IPS-18c (cell line): ENCODE results near the gene ALAS2.
"Not testable (repeated sequence)": the region's sequence is repeated elsewhere in the genome, so short reads cannot be mapped to it uniquely, and the experiment has no call there.

ENCODE experiments used
- H3K4me3 ChIP-seq: 2 replicates; pipeline ENCODE4 v1.7.0; 2013; ENCODE audit warnings: low read depth, mild to moderate bottlenecking, low read length, moderate library complexity; ENCODE audit not compliant: insufficient read depth
- H3K9me3 ChIP-seq: one replicate; pipeline ENCODE4 v1.6.1; 2013; ENCODE audit warnings: mild to moderate bottlenecking, low read length, moderate library complexity; ENCODE audit not compliant: control insufficient read depth, insufficient read depth

ALAS2 gene

GRCh38 chrX:55030271-55031205 is at the start of gene ALAS2:
TSS of gene ALAS2 (minus strand) at chrX:55030977. CDS start at chrX:55026000, 4,977 bp downstream.
- Histone ChIP-seq H3K9me3 (peaks cover 5% of the 10 kb centered on the region), H3K4me3 (no peak within 1 kb of the TSS)

- H3K4me3 ChIP-seq: no peak within 1 kb of the TSS
- H3K9me3 ChIP-seq: peaks cover 6% of the 10 kb centered on the region
Measured at GRCh38 chrX:55074851-55075467, 44.2 kb upstream of the ALAS2 start, which contains the start of gene PAGE2B. TSS of gene PAGE2B (plus strand) at chrX:55075030. CDS start at chrX:55076042, 1,012 bp downstream.

- Histone ChIP-seq H3K4me3 (no peak overlapping the region), H3K9me3 (peaks cover 8% of the 10 kb centered on the region)
Measured at GRCh38 chrX:55072286-55072685, 41.5 kb upstream of the ALAS2 start.

- not testable (repeated sequence) for H3K4me3 ChIP-seq, H3K9me3 ChIP-seq
Measured at GRCh38 chrX:55067180-55067579, 36.4 kb upstream of the ALAS2 start.

- H3K9me3 ChIP-seq: peaks cover 4% of the 10 kb centered on the region
- no peak overlapping the region for H3K4me3 ChIP-seq
Measured at GRCh38 chrX:55057675-55058249, 27.0 kb upstream of the ALAS2 start.

- no peak overlapping the region for H3K4me3 ChIP-seq
Measured at GRCh38 chrX:55056820-55057674, 26.3 kb upstream of the ALAS2 start.

GRCh38 chrX:55050599-55050998 is 19.8 kb upstream of the ALAS2 start:
- H3K4me3 ChIP-seq, H3K9me3 ChIP-seq: not testable (repeated sequence)

More at GRCh38 chrX:55056820-55057674, 26.3 kb upstream of the ALAS2 start:
- peaks cover 10% of the 10 kb centered on the region for H3K9me3 ChIP-seq

GRCh38 chrX:55041514-55041913 is 10.7 kb upstream of the ALAS2 start:
- no peak overlapping the region for H3K4me3 ChIP-seq
- H3K9me3 ChIP-seq: peaks cover 2% of the 10 kb centered on the region

- Histone ChIP-seq H3K9me3 (peaks cover 2% of the 10 kb centered on the region), H3K4me3 (no peak overlapping the region)
Measured at GRCh38 chrX:55039471-55039870, 8.7 kb upstream of the ALAS2 start.

- Histone ChIP-seq H3K9me3 (no peaks in the 10 kb centered on the region), H3K4me3 (no peak overlapping the region)
Measured at GRCh38 chrX:55033429-55033828, 2.7 kb upstream of the ALAS2 start.

GRCh38 chrX:55029291-55029690 is 1.5 kb downstream of the ALAS2 start:
- H3K4me3 ChIP-seq: no peak overlapping the region
- H3K9me3 ChIP-seq: peaks cover 5% of the 10 kb centered on the region

- H3K4me3 ChIP-seq: no peak overlapping the region
Measured at GRCh38 chrX:55028611-55029010, 2.2 kb downstream of the ALAS2 start.

GRCh38 chrX:55028040-55028439 is 2.7 kb downstream of the ALAS2 start:
- Histone ChIP-seq H3K4me3 (no peak overlapping the region), H3K9me3 (peaks cover 5% of the 10 kb centered on the region)

More at GRCh38 chrX:55028611-55029010, 2.2 kb downstream of the ALAS2 start:
- peaks cover 5% of the 10 kb centered on the region for H3K9me3 ChIP-seq

GRCh38 chrX:55026840-55027239 is 3.9 kb downstream of the ALAS2 start:
- Histone ChIP-seq H3K4me3 (no peak overlapping the region), H3K9me3 (peaks cover 5% of the 10 kb centered on the region)

- Histone ChIP-seq H3K9me3 (peaks cover 5% of the 10 kb centered on the region), H3K4me3 (no peak overlapping the region)
Measured at GRCh38 chrX:55026143-55026542, 4.6 kb downstream of the ALAS2 start.

- peaks cover 2% of the 10 kb centered on the region for H3K9me3 ChIP-seq
Measured at GRCh38 chrX:55014897-55015299, 15.9 kb downstream of the ALAS2 start.

GRCh38 chrX:55011294-55011693 is 19.5 kb downstream of the ALAS2 start:
- Histone ChIP-seq H3K4me3 (no peak overlapping the region), H3K9me3 (peaks cover 3% of the 10 kb centered on the region)

More at GRCh38 chrX:55014897-55015299, 15.9 kb downstream of the ALAS2 start:
- H3K4me3 ChIP-seq: no peak overlapping the region
